Duodenal mucosa (tissue), 2 donors: ENCODE data around the gene RTN4.

Experiments
- H3K27ac ChIP-seq: one replicate; pipeline ENCODE4 v1.7.0; 2013; ENCODE audit warnings: low read depth, low read length
- H3K27me3 ChIP-seq, 2 donors: one replicate each; pipeline ENCODE4 v1.7.0; 2013; ENCODE audit warnings: low read length in 2 of 2, control low read depth in 1 of 2; ENCODE audit not compliant: insufficient read depth in 2 of 2, control insufficient read depth in 1 of 2
- H3K36me3 ChIP-seq, 2 donors: one replicate each; pipeline ENCODE4 v1.7.0; 2013; ENCODE audit warnings: low read length in 2 of 2, control low read depth in 1 of 2; ENCODE audit not compliant: insufficient read depth in 2 of 2, control insufficient read depth in 1 of 2
- H3K4me1 ChIP-seq, 2 donors: one replicate each; pipeline ENCODE4 v1.7.0; 2013; ENCODE audit warnings: low read length in 2 of 2, control low read depth in 1 of 2; ENCODE audit not compliant: insufficient read depth in 2 of 2, control insufficient read depth in 1 of 2
- H3K4me3 ChIP-seq, 2 donors: one replicate each; pipeline ENCODE4 v1.7.0; 2013; ENCODE audit warnings: low read length in 2 of 2, low read depth in 1 of 2
- H3K9ac ChIP-seq, 2 donors: one replicate each; pipeline ENCODE4 v1.7.0; 2013; ENCODE audit warnings: low read length in 2 of 2, low read depth in 1 of 2
- H3K9me3 ChIP-seq, 2 donors: one replicate each; pipeline ENCODE4 v1.7.0; 2013; ENCODE audit warnings: low read length in 2 of 2, control low read depth in 1 of 2; ENCODE audit not compliant: control insufficient read depth in 1 of 2

The RTN4 gene

GRCh38 chr2:54944724-54945326 lies 105.4 kb downstream of the RTN4 start:
- no peak overlapping the region for H3K9ac ChIP-seq
- no peaks in the 10 kb centered on the region for H3K4me1 ChIP-seq
- no peaks in the 10 kb centered on the region for H3K36me3 ChIP-seq
- no peaks in the 10 kb centered on the region for H3K9me3 ChIP-seq
- H3K27ac ChIP-seq: no peak overlapping the region
- H3K27me3 ChIP-seq: no peaks in the 10 kb centered on the region
- no peak overlapping the region for H3K4me3 ChIP-seq

- H3K9ac ChIP-seq: no peak overlapping the region
- H3K36me3 ChIP-seq: no peaks in the 10 kb centered on the region
- H3K27me3 ChIP-seq: no peaks in the 10 kb centered on the region
- peaks cover 0 to 4% of the 10 kb centered on the region in 2 donors for H3K9me3 ChIP-seq
- no peak overlapping the region for H3K4me3 ChIP-seq
- H3K27ac ChIP-seq: no peak overlapping the region
- H3K4me1 ChIP-seq: no peaks in the 10 kb centered on the region
Observed at GRCh38 chr2:54942373-54942772, 107.9 kb downstream of the RTN4 start.

GRCh38 chr2:54941248-54941984 lies 108.8 kb downstream of the RTN4 start:
- H3K27me3 ChIP-seq: no peaks in the 10 kb centered on the region
- no peaks in the 10 kb centered on the region for H3K4me1 ChIP-seq
- no peaks in the 10 kb centered on the region for H3K36me3 ChIP-seq
- no peak overlapping the region for H3K9ac ChIP-seq
- peaks cover 0 to 4% of the 10 kb centered on the region in 2 donors for H3K9me3 ChIP-seq
- no peak overlapping the region for H3K27ac ChIP-seq
- H3K4me3 ChIP-seq: no peak overlapping the region

GRCh38 chr2:54940723-54941122 lies 109.5 kb downstream of the RTN4 start:
- no peaks in the 10 kb centered on the region for H3K27me3 ChIP-seq
- H3K4me1 ChIP-seq: no peaks in the 10 kb centered on the region
- no peak overlapping the region for H3K4me3 ChIP-seq
- peaks cover 0 to 4% of the 10 kb centered on the region in 2 donors for H3K9me3 ChIP-seq
- no peaks in the 10 kb centered on the region for H3K36me3 ChIP-seq
- no peak overlapping the region for H3K27ac ChIP-seq
- H3K9ac ChIP-seq: no peak overlapping the region

GRCh38 chr2:54939446-54940118 lies 110.7 kb downstream of the RTN4 start:
- Histone ChIP-seq H3K27ac (no peak overlapping the region), H3K9me3 (peaks cover 0 to 4% of the 10 kb centered on the region in 2 donors), H3K27me3 (no peaks in the 10 kb centered on the region), H3K9ac (no peak overlapping the region), H3K4me3 (no peak overlapping the region), H3K4me1 (no peaks in the 10 kb centered on the region), H3K36me3 (no peaks in the 10 kb centered on the region)

GRCh38 chr2:54936766-54937165 lies 113.5 kb downstream of the RTN4 start:
- Histone ChIP-seq H3K27ac (no peak overlapping the region), H3K4me1 (no peaks in the 10 kb centered on the region), H3K36me3 (no peaks in the 10 kb centered on the region), H3K9ac (no peak overlapping the region), H3K4me3 (no peak overlapping the region), H3K27me3 (no peaks in the 10 kb centered on the region), H3K9me3 (peaks cover 0 to 4% of the 10 kb centered on the region in 2 donors)

GRCh38 chr2:54935389-54935788 lies 114.9 kb downstream of the RTN4 start:
- Histone ChIP-seq H3K4me1 (no peaks in the 10 kb centered on the region), H3K27me3 (no peaks in the 10 kb centered on the region), H3K9ac (no peak overlapping the region), H3K9me3 (peaks cover 0 to 4% of the 10 kb centered on the region in 2 donors), H3K4me3 (no peak overlapping the region), H3K27ac (no peak overlapping the region), H3K36me3 (no peaks in the 10 kb centered on the region)

GRCh38 chr2:54931473-54931872 lies 118.8 kb downstream of the RTN4 start:
- Histone ChIP-seq H3K27ac (no peak overlapping the region), H3K4me1 (no peaks in the 10 kb centered on the region), H3K9ac (no peak overlapping the region), H3K27me3 (no peaks in the 10 kb centered on the region), H3K4me3 (no peak overlapping the region), H3K9me3 (no peaks in the 10 kb centered on the region), H3K36me3 (no peaks in the 10 kb centered on the region)

- Histone ChIP-seq H3K27me3 (no peaks in the 10 kb centered on the region), H3K9me3 (no peaks in the 10 kb centered on the region), H3K27ac (no peak overlapping the region), H3K9ac (no peak overlapping the region), H3K36me3 (no peaks in the 10 kb centered on the region), H3K4me3 (no peak overlapping the region), H3K4me1 (no peaks in the 10 kb centered on the region)
Observed at GRCh38 chr2:54928719-54929118, 121.5 kb downstream of the RTN4 start.
